Colonic mucosa (tissue), 4 donors: Measurements from ENCODE around the gene TBC1D22A. TPM values are rescaled to one million over a fixed set of nuclear protein-coding genes. Genes with fewer than 3 reads are reported as not detected.

Source experiments
- DNase-seq: peaks from one replicate; pipeline ENCODE4 v3.0.0-alpha.2; 2020
- H3K27ac ChIP-seq: fragments of 200-600 bp; one replicate; pipeline ENCODE4 v1.8.0; 2021
- H3K27me3 ChIP-seq: fragments of 200-600 bp; one replicate; pipeline ENCODE4 v1.8.0; 2021
- H3K36me3 ChIP-seq: fragments of 200-600 bp; one replicate; pipeline ENCODE4 v1.8.0; 2021
- H3K4me1 ChIP-seq: fragments of 200-600 bp; one replicate; pipeline ENCODE4 v1.8.0; 2021; ENCODE audit warnings: mild to moderate bottlenecking
- H3K4me3 ChIP-seq: fragments of 200-600 bp; one replicate; pipeline ENCODE4 v1.8.0; 2021
- H3K9ac ChIP-seq, 2 donors: one replicate each; pipeline ENCODE4 v1.7.0; 2013; ENCODE audit warnings: control low read depth in 2 of 2, low read depth in 2 of 2, low read length in 2 of 2
- H3K9me3 ChIP-seq: fragments of 200-600 bp; one replicate; pipeline ENCODE4 v1.8.0; 2021
- CTCF ChIP-seq: fragments of 200-600 bp; IDR thresholded peaks from one replicate; pipeline ENCODE4 v1.8.0; 2022; ENCODE audit warnings: antibody characterized with exemption, mild to moderate bottlenecking
- intact Hi-C: fragments of 100-400 bp; cut with DNase I; formaldehyde crosslinking; loops from one replicate; pipeline ENCODE4 v1.14.1; 2022
- total RNA-seq, 2 donors: library from RNA; stranded (reverse); fragmentation: NEBNext Ultra II Directional in 1 of 2; extraction: Animal tissue kit (Norgen Biotek cat#: 25700) in 1 of 2; gene quantifications; one replicate each; pipeline ENCODE4 v1.2.1, GENCODE V29; 2021
- donor health status: healthy.
- donor health status: DM: no; HTN: no; CAD: no.
- donor health status: DM: no; HTN: no; CAD: no.

Gene TBC1D22A
- total RNA-seq, 2 donors from 2014 or later = 34.2 to 36.4 TPM

- TF ChIP-seq CTCF = no peak
- peak overlapping the region; percentile 74 for H3K27ac ChIP-seq
- intact Hi-C loops = loop anchor here (10.0 kb wide), 1 partner anchor 205 kb away; no protein-coding TSS in a partner anchor
- peaks cover 19% of the 10 kb centered on the region for H3K4me1 ChIP-seq
- no peak overlapping the region for H3K4me3 ChIP-seq
- no peak for DNase-seq
- no peaks in the 10 kb centered on the region for H3K9me3 ChIP-seq
- no peaks in the 10 kb centered on the region for H3K27me3 ChIP-seq
- peak overlapping the region in 1 of 2 donors; percentile 38 for H3K9ac ChIP-seq
- no peaks in the 10 kb centered on the region for H3K36me3 ChIP-seq
Measured at GRCh38 chr22:46769706-46770105, 7.3 kb downstream of the TBC1D22A start.

- Histone ChIP-seq H3K9ac (peak overlapping the region in 1 of 2 donors; percentile 38), H3K4me3 (no peak overlapping the region), H3K4me1 (peaks cover 19% of the 10 kb centered on the region), H3K36me3 (no peaks in the 10 kb centered on the region), H3K27ac (peak overlapping the region; percentile 74), H3K27me3 (no peaks in the 10 kb centered on the region), H3K9me3 (no peaks in the 10 kb centered on the region)
- no peak for TF ChIP-seq CTCF
- intact Hi-C loops = no loop called here
- DNase-seq = no peak
Measured at GRCh38 chr22:46770151-46770641, 7.7 kb downstream of the TBC1D22A start.

- Histone ChIP-seq H3K27ac (peak overlapping the region; percentile 74), H3K4me3 (no peak overlapping the region), H3K4me1 (peaks cover 23% of the 10 kb centered on the region), H3K9me3 (no peaks in the 10 kb centered on the region), H3K27me3 (no peaks in the 10 kb centered on the region), H3K9ac (no peak overlapping the region), H3K36me3 (no peaks in the 10 kb centered on the region)
- no peak for DNase-seq
- TF ChIP-seq CTCF = no peak
- intact Hi-C loops = no loop called here
Measured at GRCh38 chr22:46770726-46771125, 8.3 kb downstream of the TBC1D22A start.

- H3K9me3 ChIP-seq = no peaks in the 10 kb centered on the region
- no peak for TF ChIP-seq CTCF
- peaks cover 27% of the 10 kb centered on the region for H3K4me1 ChIP-seq
- H3K4me3 ChIP-seq = no peak overlapping the region
- no peak for DNase-seq
- no peak overlapping the region for H3K9ac ChIP-seq
- peak overlapping the region; percentile 57 for H3K27ac ChIP-seq
- H3K36me3 ChIP-seq = no peaks in the 10 kb centered on the region
- H3K27me3 ChIP-seq = no peaks in the 10 kb centered on the region
- intact Hi-C loops = no loop called here
Measured at GRCh38 chr22:46773076-46773475, 10.6 kb downstream of the TBC1D22A start.

- no peak overlapping the region for H3K4me3 ChIP-seq
- TF ChIP-seq CTCF = no peak
- peak overlapping the region; percentile 16 to 21 for H3K9ac ChIP-seq
- H3K27me3 ChIP-seq = no peaks in the 10 kb centered on the region
- H3K9me3 ChIP-seq = no peaks in the 10 kb centered on the region
- peak overlapping the region; percentile 57 for H3K27ac ChIP-seq
- intact Hi-C loops = no loop called here
- no peaks in the 10 kb centered on the region for H3K36me3 ChIP-seq
- peaks cover 27% of the 10 kb centered on the region for H3K4me1 ChIP-seq
- no peak for DNase-seq
Measured at GRCh38 chr22:46774253-46774979, 12.0 kb downstream of the TBC1D22A start.
